HCT116 (cell line): ENCODE results near the gene FAM118B.

Source experiments
- CTCF ChIP-seq, 3 experiments: fragments of 200-600 bp in 1 of 3; sonication (generic) in 1 of 3; IDR thresholded peaks in 2 of 3; conservative IDR thresholded peaks in 1 of 3; 2 replicates each; pipeline ENCODE4 v1.5.1; 2012 to 2017; ENCODE audit warnings: low read depth in 2 of 3, low read length in 2 of 3, antibody characterized with exemption in 1 of 3, borderline replicate concordance in 1 of 3, control low read depth in 1 of 3, mild to moderate bottlenecking in 1 of 3, mixed read lengths in 1 of 3, mixed run types in 1 of 3, moderate library complexity in 1 of 3; ENCODE audit not compliant: insufficient read depth in 1 of 3
- EZH2 ChIP-seq: fragments of 200-600 bp; sonication (generic); IDR thresholded peaks from 2 replicates; pipeline ENCODE4 v1.6.1; 2017; ENCODE audit warnings: antibody characterized with exemption, mixed run types
- SP1 ChIP-seq: IDR thresholded peaks from 2 replicates; pipeline ENCODE4 v1.6.1; 2012; ENCODE audit warnings: low read depth

DNA sequence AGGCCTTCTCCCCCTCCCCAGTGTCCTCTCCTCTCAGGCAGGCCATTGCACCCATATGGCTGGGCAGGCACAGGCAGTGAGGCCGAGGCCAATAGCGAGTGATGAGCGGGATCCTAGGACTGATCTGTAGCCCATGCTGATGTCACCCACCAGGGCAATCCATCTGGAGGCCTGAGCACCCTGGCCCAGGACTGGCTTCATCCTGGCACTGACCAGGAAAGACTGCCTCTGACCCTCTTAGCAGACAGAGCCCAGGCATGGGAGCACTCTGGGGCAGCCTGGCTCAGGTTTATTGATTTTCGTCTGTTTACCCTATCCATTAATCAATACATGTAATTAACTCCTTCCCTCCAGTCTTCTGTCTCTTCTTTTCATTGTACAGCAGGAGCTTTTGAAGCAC, 66.2 kb downstream of the FAM118B start:
- TF ChIP-seq SP1 (no peak), EZH2 (no peak), CTCF (IDR thresholded peaks at IDR 0.05 in 2 of 3, conservative IDR thresholded peaks at IDR 0.05 in 1 of 3; ENCODE audit: borderline replicate concordance in 1 of 3, insufficient read depth in 1 of 3, low read depth in 2 of 3, low read length in 2 of 3) (no peak)
